K562 (cell line): ENCODE data around the gene STOX1. TPM values are rescaled to one million over a fixed set of nuclear protein-coding genes. Genes with fewer than 3 reads are reported as not detected.

Source experiments
- ARNT ChIP-seq, 2 experiments: fragments of 450-650 bp; IDR thresholded peaks; 2 replicates each; pipeline ENCODE4 v1.6.1; 2016; ENCODE audit warnings: mild to moderate bottlenecking in 1 of 2
- CC2D1A ChIP-seq: fragments of 450-650 bp; IDR thresholded peaks from 2 replicates; pipeline ENCODE4 v1.6.1; 2017; ENCODE audit warnings: mild to moderate bottlenecking
- CEBPG ChIP-seq, 3 experiments: fragments of 200-800 bp in 1 of 3; sonication (Bioruptor generic) in 1 of 3; sonication (generic) in 1 of 3; formaldehyde crosslinking in 1 of 3; IDR thresholded peaks in 2 of 3; conservative IDR thresholded peaks in 1 of 3; 2 replicates each; pipeline versions ENCODE4 v1.6.1 to v1.8.0; 2016 to 2022; ENCODE audit warnings: missing compliant biosample characterization in 2 of 3, missing genetic modification characterization in 2 of 3, mild to moderate bottlenecking in 1 of 3, missing genetic modification reagents in 1 of 3
- CHD2 ChIP-seq: IDR thresholded peaks from 2 replicates; pipeline ENCODE4 v1.6.1; 2011; ENCODE audit warnings: low read depth, low read length
- L3MBTL2 ChIP-seq: fragments of 450-650 bp; IDR thresholded peaks from 2 replicates; pipeline ENCODE4 v1.6.1; 2016; ENCODE audit warnings: mild to moderate bottlenecking, moderate library complexity
- SMARCB1 ChIP-seq: IDR thresholded peaks from 2 replicates; pipeline ENCODE4 v1.6.1; 2011; ENCODE audit warnings: improper control_type of control experiment, low read depth; ENCODE audit not compliant: insufficient read length
- SOX6 ChIP-seq: fragments of 450-650 bp; IDR thresholded peaks from 2 replicates; pipeline ENCODE4 v1.6.1; 2014; ENCODE audit warnings: mild to moderate bottlenecking
- ZNF384 ChIP-seq: IDR thresholded peaks from 2 replicates; pipeline ENCODE4 v1.6.1; 2012; ENCODE audit warnings: low read depth, low read length, improper control_type of control experiment
- polyA plus RNA-seq, 8 experiments: library from polyadenylated mRNA; depleted of rRNA in 4 of 8; stranded (reverse) in 5 of 8; unstranded in 3 of 8; fragments of >200 nt; fragmentation: Nextera tagmentation in 2 of 8; fragmentation: Illumina TruSeq in 1 of 8; extraction: Ambion mirVana in 2 of 8; extraction: Trizol in 1 of 8; gene quantifications; 2 replicates each; pipeline versions ENCODE4 v1.2.1 to v1.2.3, GENCODE V29; 2011 to 2014; ENCODE audit warnings: inconsistent platforms in 1 of 8, missing spikeins in 1 of 8
- total RNA-seq, 7 experiments: library from RNA; depleted of rRNA in 6 of 7; stranded (reverse); fragments of >200 nt in 6 of 7; fragmentation: Illumina TruSeq in 2 of 7; extraction: Trizol in 2 of 7; gene quantifications; 2 replicates each; pipeline versions ENCODE4 v1.2.1 to v1.2.3, GENCODE V29; 2011 to 2021; ENCODE audit warnings: low replicate concordance in 1 of 7
- TF ChIP-seq, protein P1 (sequence below), 3 experiments: IDR thresholded peaks in 2 of 3; conservative IDR thresholded peaks in 1 of 3; 2 replicates each; pipeline ENCODE4 v1.5.1; 2011 to 2012; ENCODE audit warnings: low read length in 3 of 3, mild to moderate bottlenecking in 3 of 3, control low read depth in 2 of 3, improper control_type of control experiment in 1 of 3, inconsistent platforms in 1 of 3, low read depth in 1 of 3, mixed read lengths in 1 of 3, moderate library complexity in 1 of 3; ENCODE audit not compliant: insufficient read depth in 2 of 3
- TF ChIP-seq, protein P2 (sequence below): fragments of 250-450 bp; sonication (Bioruptor Pico); IDR thresholded peaks from 2 replicates; pipeline ENCODE4 v1.9.0; 2021; ENCODE audit warnings: mild to moderate bottlenecking
- TF ChIP-seq, protein P3 (sequence below), 2 experiments: fragments of 450-650 bp; conservative IDR thresholded peaks; 2 replicates each; pipeline ENCODE4 v1.6.1; 2017; ENCODE audit warnings: mild to moderate bottlenecking in 2 of 2, moderate library complexity in 2 of 2

Gene STOX1
- total and polyA plus RNA-seq, 9 of the 15 experiments (the other 6 are each of a cell fraction or from before 2014, with no cell fraction given): 0.09 to 0.87 (median 0.29) TPM

DNA sequence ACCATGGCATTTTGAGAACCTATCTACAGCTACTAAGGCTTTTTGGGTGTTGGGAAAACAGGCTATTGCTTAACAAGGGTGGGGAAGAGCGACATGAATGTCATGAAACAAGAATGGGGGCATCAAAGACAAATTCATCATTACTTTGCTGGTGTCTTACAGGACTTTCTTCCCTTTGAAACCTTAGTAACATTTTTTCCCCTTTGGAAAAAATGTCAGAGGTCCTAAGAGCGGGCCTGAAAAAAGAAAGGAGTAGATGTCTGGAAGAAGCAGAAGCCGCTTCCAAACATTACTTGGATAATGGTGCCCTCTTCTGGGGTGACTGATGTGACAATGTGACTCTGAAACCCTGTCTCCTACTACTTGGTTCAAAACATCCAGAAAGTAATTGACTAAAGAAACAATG, 70.0 kb downstream of the STOX1 start (continued):
- TF ChIP-seq, protein P1, sequence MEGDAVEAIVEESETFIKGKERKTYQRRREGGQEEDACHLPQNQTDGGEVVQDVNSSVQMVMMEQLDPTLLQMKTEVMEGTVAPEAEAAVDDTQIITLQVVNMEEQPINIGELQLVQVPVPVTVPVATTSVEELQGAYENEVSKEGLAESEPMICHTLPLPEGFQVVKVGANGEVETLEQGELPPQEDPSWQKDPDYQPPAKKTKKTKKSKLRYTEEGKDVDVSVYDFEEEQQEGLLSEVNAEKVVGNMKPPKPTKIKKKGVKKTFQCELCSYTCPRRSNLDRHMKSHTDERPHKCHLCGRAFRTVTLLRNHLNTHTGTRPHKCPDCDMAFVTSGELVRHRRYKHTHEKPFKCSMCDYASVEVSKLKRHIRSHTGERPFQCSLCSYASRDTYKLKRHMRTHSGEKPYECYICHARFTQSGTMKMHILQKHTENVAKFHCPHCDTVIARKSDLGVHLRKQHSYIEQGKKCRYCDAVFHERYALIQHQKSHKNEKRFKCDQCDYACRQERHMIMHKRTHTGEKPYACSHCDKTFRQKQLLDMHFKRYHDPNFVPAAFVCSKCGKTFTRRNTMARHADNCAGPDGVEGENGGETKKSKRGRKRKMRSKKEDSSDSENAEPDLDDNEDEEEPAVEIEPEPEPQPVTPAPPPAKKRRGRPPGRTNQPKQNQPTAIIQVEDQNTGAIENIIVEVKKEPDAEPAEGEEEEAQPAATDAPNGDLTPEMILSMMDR (IDR thresholded peaks at IDR 0.05 in 2 of 3, conservative IDR thresholded peaks at IDR 0.05 in 1 of 3; ENCODE audit: insufficient read depth in 2 of 3, low read depth in 1 of 3, low read length in 3 of 3): peak; percentile 68 to 90 (median 74)
- TF ChIP-seq, protein P2, sequence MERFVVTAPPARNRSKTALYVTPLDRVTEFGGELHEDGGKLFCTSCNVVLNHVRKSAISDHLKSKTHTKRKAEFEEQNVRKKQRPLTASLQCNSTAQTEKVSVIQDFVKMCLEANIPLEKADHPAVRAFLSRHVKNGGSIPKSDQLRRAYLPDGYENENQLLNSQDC (CRISPR knock-in tag): 0 out of 2 replicates have a peak, but pooled peaks have one; percentile 18
- TF ChIP-seq SMARCB1: no peak
- peak; percentile 39; the same call in 1 of the 2 replicates for TF ChIP-seq L3MBTL2
- no peak for TF ChIP-seq CEBPG (CRISPR knock-in tag; IDR thresholded peaks at IDR 0.05)
- TF ChIP-seq CEBPG (tag; conservative IDR thresholded peaks at IDR 0.05 in 1 of 2, IDR thresholded peaks at IDR 0.05 in 1 of 2): peak in 1 of 2 experiments; percentile 43; a peak in 1 of 4 replicates
- no peak for TF ChIP-seq CHD2
- 0 out of 2 replicates have a peak, but pooled peaks have one; percentile 36 for TF ChIP-seq ZNF384
- peak; percentile 13; the same call in 1 of the 2 replicates for TF ChIP-seq SOX6
- peak in 1 of 2 experiments; percentile 62; a peak in 1 of 4 replicates for TF ChIP-seq ARNT (IDR thresholded peaks at IDR 0.05)
- TF ChIP-seq, protein P3, sequence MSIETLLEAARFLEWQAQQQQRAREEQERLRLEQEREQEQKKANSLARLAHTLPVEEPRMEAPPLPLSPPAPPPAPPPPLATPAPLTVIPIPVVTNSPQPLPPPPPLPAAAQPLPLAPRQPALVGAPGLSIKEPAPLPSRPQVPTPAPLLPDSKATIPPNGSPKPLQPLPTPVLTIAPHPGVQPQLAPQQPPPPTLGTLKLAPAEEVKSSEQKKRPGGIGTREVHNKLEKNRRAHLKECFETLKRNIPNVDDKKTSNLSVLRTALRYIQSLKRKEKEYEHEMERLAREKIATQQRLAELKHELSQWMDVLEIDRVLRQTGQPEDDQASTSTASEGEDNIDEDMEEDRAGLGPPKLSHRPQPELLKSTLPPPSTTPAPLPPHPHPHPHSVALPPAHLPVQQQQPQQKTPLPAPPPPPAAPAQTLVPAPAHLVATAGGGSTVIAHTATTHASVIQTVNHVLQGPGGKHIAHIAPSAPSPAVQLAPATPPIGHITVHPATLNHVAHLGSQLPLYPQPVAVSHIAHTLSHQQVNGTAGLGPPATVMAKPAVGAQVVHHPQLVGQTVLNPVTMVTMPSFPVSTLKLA (conservative IDR thresholded peaks at IDR 0.05): 0 out of 4 replicates have a peak, but pooled peaks have one; percentile 13 to 25
- TF ChIP-seq CC2D1A: peak; percentile 48; the same call in 1 of the 2 replicates
